ENCODE measurements around the gene PAX7. TPM values are rescaled to one million over a fixed set of nuclear protein-coding genes. Genes with fewer than 3 reads are reported as not detected.

The PAX7 gene
- total RNA-seq, 1 experiment from 2014 or later: 0.24 TPM

GRCh38 chr1:18730321-18730720, 99.7 kb downstream of the PAX7 start (continued):
- TF ChIP-seq ZSCAN18 (CRISPR knock-in tag; IDR thresholded peaks at IDR 0.05) (no peak), TEAD1 (CRISPR knock-in tag; IDR thresholded peaks at IDR 0.05) (no peak), PRRX2 (CRISPR knock-in tag; IDR thresholded peaks at IDR 0.05) (no peak), ATF2 (CRISPR knock-in tag; IDR thresholded peaks at IDR 0.05; ENCODE audit: borderline replicate concordance, low read depth) (no peak)
- TF ChIP-seq, protein P1, sequence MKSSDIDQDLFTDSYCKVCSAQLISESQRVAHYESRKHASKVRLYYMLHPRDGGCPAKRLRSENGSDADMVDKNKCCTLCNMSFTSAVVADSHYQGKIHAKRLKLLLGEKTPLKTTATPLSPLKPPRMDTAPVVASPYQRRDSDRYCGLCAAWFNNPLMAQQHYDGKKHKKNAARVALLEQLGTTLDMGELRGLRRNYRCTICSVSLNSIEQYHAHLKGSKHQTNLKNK (CRISPR knock-in tag; IDR thresholded peaks at IDR 0.05): no peak

DNA sequence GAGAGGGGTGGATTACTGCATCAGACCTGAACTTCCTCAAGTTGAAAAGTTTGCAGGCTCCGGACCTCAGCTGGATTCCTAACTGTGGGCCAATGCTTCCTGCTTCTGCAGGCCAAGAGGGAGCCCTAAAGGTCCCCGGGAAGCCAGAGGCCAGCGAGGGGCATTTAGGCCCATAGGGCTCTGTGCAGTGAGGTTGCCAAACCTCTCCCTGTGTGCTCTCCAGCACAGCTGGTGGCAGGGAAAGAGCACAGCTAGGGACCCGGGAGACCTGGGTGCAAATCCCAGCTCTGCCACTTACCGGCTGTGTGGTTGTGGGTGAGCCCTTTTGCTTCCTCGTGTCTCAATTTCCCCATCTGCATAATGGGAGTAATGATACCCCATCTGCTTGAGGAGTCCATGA, 100.5 kb downstream of the PAX7 start:
- H3K36me3 Mint-ChIP-seq: no peaks in the 10 kb centered on the region
- no peak overlapping the region for H3K4me3 Mint-ChIP-seq
- H3K4me1 Mint-ChIP-seq: 0 out of 2 replicates have a peak, but pooled peaks cover 2% of the 10 kb centered on the region
- DNase-seq (ENCODE audit: low spot score) (no peak), ATAC-seq (no peak)
- H3K27me3 Mint-ChIP-seq (ENCODE audit: low read depth): peaks cover 5% of the 10 kb centered on the region; the same call in 1 of the 2 replicates
- CTCF ChIA-PET: interaction anchor here (0.8 to 3.6 kb wide), 4 partner anchors 65 to 182 kb away, joined by 3 to 12 read pairs (median 5); no protein-coding TSS in a partner anchor
- POLR2A ChIA-PET: no interaction called here
- no peaks in the 10 kb centered on the region for H3K9me3 Mint-ChIP-seq
- TF ChIP-seq EMX1 (CRISPR knock-in tag; IDR thresholded peaks at IDR 0.05): no peak
- TF ChIP-seq, protein P2, sequence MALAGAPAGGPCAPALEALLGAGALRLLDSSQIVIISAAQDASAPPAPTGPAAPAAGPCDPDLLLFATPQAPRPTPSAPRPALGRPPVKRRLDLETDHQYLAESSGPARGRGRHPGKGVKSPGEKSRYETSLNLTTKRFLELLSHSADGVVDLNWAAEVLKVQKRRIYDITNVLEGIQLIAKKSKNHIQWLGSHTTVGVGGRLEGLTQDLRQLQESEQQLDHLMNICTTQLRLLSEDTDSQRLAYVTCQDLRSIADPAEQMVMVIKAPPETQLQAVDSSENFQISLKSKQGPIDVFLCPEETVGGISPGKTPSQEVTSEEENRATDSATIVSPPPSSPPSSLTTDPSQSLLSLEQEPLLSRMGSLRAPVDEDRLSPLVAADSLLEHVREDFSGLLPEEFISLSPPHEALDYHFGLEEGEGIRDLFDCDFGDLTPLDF (CRISPR knock-in tag; IDR thresholded peaks at IDR 0.05): no peak
- TF ChIP-seq, protein P3, sequence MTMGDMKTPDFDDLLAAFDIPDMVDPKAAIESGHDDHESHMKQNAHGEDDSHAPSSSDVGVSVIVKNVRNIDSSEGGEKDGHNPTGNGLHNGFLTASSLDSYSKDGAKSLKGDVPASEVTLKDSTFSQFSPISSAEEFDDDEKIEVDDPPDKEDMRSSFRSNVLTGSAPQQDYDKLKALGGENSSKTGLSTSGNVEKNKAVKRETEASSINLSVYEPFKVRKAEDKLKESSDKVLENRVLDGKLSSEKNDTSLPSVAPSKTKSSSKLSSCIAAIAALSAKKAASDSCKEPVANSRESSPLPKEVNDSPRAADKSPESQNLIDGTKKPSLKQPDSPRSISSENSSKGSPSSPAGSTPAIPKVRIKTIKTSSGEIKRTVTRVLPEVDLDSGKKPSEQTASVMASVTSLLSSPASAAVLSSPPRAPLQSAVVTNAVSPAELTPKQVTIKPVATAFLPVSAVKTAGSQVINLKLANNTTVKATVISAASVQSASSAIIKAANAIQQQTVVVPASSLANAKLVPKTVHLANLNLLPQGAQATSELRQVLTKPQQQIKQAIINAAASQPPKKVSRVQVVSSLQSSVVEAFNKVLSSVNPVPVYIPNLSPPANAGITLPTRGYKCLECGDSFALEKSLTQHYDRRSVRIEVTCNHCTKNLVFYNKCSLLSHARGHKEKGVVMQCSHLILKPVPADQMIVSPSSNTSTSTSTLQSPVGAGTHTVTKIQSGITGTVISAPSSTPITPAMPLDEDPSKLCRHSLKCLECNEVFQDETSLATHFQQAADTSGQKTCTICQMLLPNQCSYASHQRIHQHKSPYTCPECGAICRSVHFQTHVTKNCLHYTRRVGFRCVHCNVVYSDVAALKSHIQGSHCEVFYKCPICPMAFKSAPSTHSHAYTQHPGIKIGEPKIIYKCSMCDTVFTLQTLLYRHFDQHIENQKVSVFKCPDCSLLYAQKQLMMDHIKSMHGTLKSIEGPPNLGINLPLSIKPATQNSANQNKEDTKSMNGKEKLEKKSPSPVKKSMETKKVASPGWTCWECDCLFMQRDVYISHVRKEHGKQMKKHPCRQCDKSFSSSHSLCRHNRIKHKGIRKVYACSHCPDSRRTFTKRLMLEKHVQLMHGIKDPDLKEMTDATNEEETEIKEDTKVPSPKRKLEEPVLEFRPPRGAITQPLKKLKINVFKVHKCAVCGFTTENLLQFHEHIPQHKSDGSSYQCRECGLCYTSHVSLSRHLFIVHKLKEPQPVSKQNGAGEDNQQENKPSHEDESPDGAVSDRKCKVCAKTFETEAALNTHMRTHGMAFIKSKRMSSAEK (CRISPR knock-in tag; IDR thresholded peaks at IDR 0.05; ENCODE audit: borderline replicate concordance): no peak
- TF ChIP-seq, protein P4, sequence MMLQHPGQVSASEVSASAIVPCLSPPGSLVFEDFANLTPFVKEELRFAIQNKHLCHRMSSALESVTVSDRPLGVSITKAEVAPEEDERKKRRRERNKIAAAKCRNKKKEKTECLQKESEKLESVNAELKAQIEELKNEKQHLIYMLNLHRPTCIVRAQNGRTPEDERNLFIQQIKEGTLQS (CRISPR knock-in tag; conservative IDR thresholded peaks at IDR 0.05): no peak
- no peak for TF ChIP-seq TP53 (CRISPR knock-in tag; IDR thresholded peaks at IDR 0.05)
- TF ChIP-seq ZNF121 (CRISPR knock-in tag; IDR thresholded peaks at IDR 0.05): no peak
- no peak overlapping the region for H3K27ac Mint-ChIP-seq

- H3K9me3 Mint-ChIP-seq: no peaks in the 10 kb centered on the region
- H3K4me1 Mint-ChIP-seq: no peaks in the 10 kb centered on the region
- POLR2A ChIA-PET: no interaction called here
- no peaks in the 10 kb centered on the region for H3K36me3 Mint-ChIP-seq
- TF ChIP-seq TP53 (CRISPR knock-in tag; IDR thresholded peaks at IDR 0.05): no peak
- no peak for TF ChIP-seq FOXP1 (CRISPR knock-in tag; IDR thresholded peaks at IDR 0.05; ENCODE audit: borderline replicate concordance)
- TF ChIP-seq, protein P2 (CRISPR knock-in tag; IDR thresholded peaks at IDR 0.05): no peak
- TF ChIP-seq FOXJ3 (CRISPR knock-in tag; IDR thresholded peaks at IDR 0.05; ENCODE audit: borderline replicate concordance): no peak
- no peak for TF ChIP-seq OVOL2 (CRISPR knock-in tag; IDR thresholded peaks at IDR 0.05; ENCODE audit: borderline replicate concordance)
- TF ChIP-seq IRF2 (CRISPR knock-in tag; IDR thresholded peaks at IDR 0.05; ENCODE audit: borderline replicate concordance, low read depth): no peak
- DNase-seq (ENCODE audit: low spot score) (no peak), ATAC-seq (no peak)
- CTCF ChIA-PET: interaction anchor here (0.8 to 3.6 kb wide), 5 partner anchors 64 to 182 kb away, joined by 3 to 12 read pairs (median 7); no protein-coding TSS in a partner anchor
- no peak overlapping the region for H3K27ac Mint-ChIP-seq
- H3K4me3 Mint-ChIP-seq: no peak overlapping the region
- peaks cover 4% of the 10 kb centered on the region; the same call in 1 of the 2 replicates for H3K27me3 Mint-ChIP-seq (ENCODE audit: low read depth)
Measured at GRCh38 chr1:18731591-18732235, 101.1 kb downstream of the PAX7 start.
